Endothelial cell of umbilical vein (primary cell): ENCODE data around the gene WDR5. TPM values are rescaled to one million over a fixed set of nuclear protein-coding genes. Genes with fewer than 3 reads are reported as not detected.
A peak's percentile ranks its signal among the peaks of the same experiment; 100 is the strongest.

Experiments used
- BruUV-seq: library from RNA; stranded (reverse); fragments of 400-500 nt; replicated peaks from 2 replicates; lab custom pipeline; 2021; lab: Mats Ljungman, UMichigan
- CTCF ChIA-PET: fragments of 300-600, 350-600 bp; sonication (Branson Sonifier 250); formaldehyde crosslinking; loops from one replicate; lab custom pipeline; 2021; ENCODE audit warnings: antibody characterized with exemption, inconsistent platforms; lab: Charles Lee
- POLR2A ChIA-PET: fragments of 300-600, 350-600 bp; sonication (Branson Sonifier 250); formaldehyde crosslinking; loops from one replicate; lab custom pipeline; 2021; ENCODE audit warnings: antibody characterized with exemption, inconsistent platforms; lab: Charles Lee
- DNase-seq: peaks from one replicate; pipeline ENCODE4 v3.0.0-alpha.2; 2011; ENCODE audit warnings: low read depth, low spot score
- FAIRE-seq: peaks from 2 replicates; lab custom pipeline; 2011; peaks lifted over from hg19 to GRCh38; lab: Jason Lieb, UNC
- H2AFZ ChIP-seq: 2 replicates; pipeline ENCODE4 v1.6.0; 2012; ENCODE audit warnings: low read depth, low read length, control low read depth, inconsistent platforms
- H3K27ac ChIP-seq: 2 replicates; pipeline ENCODE4 v1.5.1; 2011; ENCODE audit warnings: low read depth, mild to moderate bottlenecking, control low read depth, low read length, moderate library complexity; ENCODE audit not compliant: insufficient read depth
- H3K27me3 ChIP-seq, 2 experiments: 2 replicates each; pipeline versions ENCODE4 v1.6.0 to v1.6.1; 2011; ENCODE audit warnings: low read length in 2 of 2, mixed read lengths in 1 of 2; ENCODE audit not compliant: control insufficient read depth in 2 of 2, insufficient read depth in 2 of 2
- H3K36me3 ChIP-seq, 2 experiments: 2 replicates in 1 of 2; 3 replicates in 1 of 2; pipeline ENCODE4 v1.5.1; 2011; ENCODE audit warnings: low read length in 2 of 2, mild to moderate bottlenecking in 1 of 2, moderate library complexity in 1 of 2; ENCODE audit not compliant: control insufficient read depth in 2 of 2, insufficient read depth in 2 of 2; ENCODE audit errors: extremely low read depth in 1 of 2
- H3K4me1 ChIP-seq: 3 replicates; pipeline ENCODE4 v1.5.1; 2011; ENCODE audit warnings: mild to moderate bottlenecking, low read length; ENCODE audit not compliant: control insufficient read depth, insufficient read depth; ENCODE audit errors: extremely low read depth
- H3K4me2 ChIP-seq: 2 replicates; pipeline ENCODE4 v1.6.1; 2011; ENCODE audit warnings: low read length, control low read depth, mixed read lengths; ENCODE audit not compliant: insufficient read depth
- H3K4me3 ChIP-seq, 3 experiments: fragments of 200-600 bp in 1 of 3; sonication (generic), shearing (Covaris generic) in 1 of 3; replicated peaks in 1 of 3; 2 replicates each; pipeline ENCODE4 v1.5.1; 2011 to 2016; ENCODE audit warnings: control low read depth in 3 of 3, low read length in 3 of 3, mild to moderate bottlenecking in 2 of 3, inconsistent platforms in 1 of 3, low read depth in 1 of 3, moderate library complexity in 1 of 3; ENCODE audit not compliant: insufficient read depth in 1 of 3
- H3K79me2 ChIP-seq: 2 replicates; pipeline ENCODE4 v1.6.0; 2012; ENCODE audit warnings: low read length, inconsistent platforms; ENCODE audit not compliant: control insufficient read depth, insufficient read depth
- H3K9ac ChIP-seq: replicated peaks from 2 replicates; pipeline ENCODE3; 2011; ENCODE audit warnings: low read length, control low read depth; ENCODE audit not compliant: insufficient read depth; ENCODE audit errors: extremely low read depth
- H3K9me1 ChIP-seq: replicated peaks from 3 replicates; pipeline ENCODE4 v1.6.0; 2011; ENCODE audit warnings: mild to moderate bottlenecking, low read length; ENCODE audit not compliant: control insufficient read depth, insufficient read depth; ENCODE audit errors: extremely low read depth
- H3K9me3 ChIP-seq: replicated peaks from 2 replicates; pipeline ENCODE4 v1.5.1; 2012; ENCODE audit warnings: low read length, inconsistent platforms; ENCODE audit not compliant: control insufficient read depth, insufficient read depth
- H4K20me1 ChIP-seq: replicated peaks from 2 replicates; pipeline ENCODE3; 2011; ENCODE audit warnings: mild to moderate bottlenecking, low read length; ENCODE audit not compliant: control insufficient read depth, insufficient read depth; ENCODE audit errors: extremely low read depth
- CTCF ChIP-seq, 2 donors: IDR thresholded peaks; 1 replicate in 1 of 2; 2 replicates in 1 of 2; pipeline ENCODE4 v1.5.1; 2011; ENCODE audit warnings: low read length in 2 of 2, mild to moderate bottlenecking in 2 of 2, moderate library complexity in 2 of 2, control low read depth in 1 of 2, inconsistent platforms in 1 of 2, low read depth in 1 of 2; ENCODE audit not compliant: insufficient read depth in 1 of 2; ENCODE audit errors: extremely low read depth in 1 of 2
- EZH2 ChIP-seq: IDR thresholded peaks from 2 replicates; pipeline ENCODE4 v1.6.1; 2012; ENCODE audit warnings: borderline replicate concordance, low read depth, mild to moderate bottlenecking, moderate library complexity, low read length, inconsistent platforms; ENCODE audit not compliant: severe bottlenecking
- FOS ChIP-seq: IDR thresholded peaks from 2 replicates; pipeline ENCODE4 v1.6.1; 2011; ENCODE audit warnings: mild to moderate bottlenecking, low read length, moderate library complexity, borderline replicate concordance; ENCODE audit not compliant: insufficient read depth
- GATA2 ChIP-seq: IDR thresholded peaks from 2 replicates; pipeline ENCODE4 v1.7.0; 2011; ENCODE audit warnings: low read depth, mild to moderate bottlenecking, moderate library complexity, mixed read lengths, low read length; ENCODE audit not compliant: insufficient read length, insufficient read depth
- JUN ChIP-seq: IDR thresholded peaks from 2 replicates; pipeline ENCODE4 v1.6.1; 2011; ENCODE audit warnings: borderline replicate concordance, low read depth; ENCODE audit not compliant: insufficient read length, insufficient read depth
- MAX ChIP-seq: IDR thresholded peaks from 2 replicates; pipeline ENCODE4 v1.6.1; 2011; ENCODE audit not compliant: insufficient read depth, insufficient read length
- MYC ChIP-seq: IDR thresholded peaks from one replicate; pipeline ENCODE4 v1.6.1; 2011; ENCODE audit warnings: mild to moderate bottlenecking, low read depth, low read length
- POLR2A ChIP-seq: IDR thresholded peaks from 2 replicates; pipeline ENCODE4 v1.6.1; 2012; ENCODE audit warnings: low read depth, mild to moderate bottlenecking, control low read depth, low read length
- POLR2AphosphoS5 ChIP-seq: IDR thresholded peaks from 2 replicates; pipeline ENCODE4 v1.6.1; 2012; ENCODE audit warnings: low read depth, mild to moderate bottlenecking, control low read depth, low read length, moderate library complexity; ENCODE audit not compliant: insufficient read depth
- dilution Hi-C: fragments of 300-500 bp; cut with MboI; formaldehyde crosslinking; loops from one replicate; pipeline ENCODE4 v1.15.0; 2019; ENCODE audit warnings: low sequenced_read_pairs; ENCODE audit not compliant: extremely low pct_ligation_motif_present
- intact Hi-C: fragments of 100-400 bp; cut with micrococcal nuclease; formaldehyde crosslinking; loops from one replicate; pipeline ENCODE4 v1.10.0; 2022
- polyA plus RNA-seq, 4 experiments: library from polyadenylated mRNA; depleted of rRNA in 3 of 4; stranded (reverse) in 3 of 4; unstranded in 1 of 4; fragments of >200 nt; gene quantifications; 2 replicates each; pipeline versions ENCODE4 v1.2.1 to v1.2.3, GENCODE V29; 2011 to 2012; ENCODE audit warnings: missing spikeins in 1 of 4
- total RNA-seq: library from RNA; stranded (reverse); gene quantifications from 2 replicates; pipeline ENCODE4 v1.2.3, GENCODE V29; 2021

Gene WDR5
- total and polyA plus RNA-seq, 2 donors (not counting 3 experiments of a cell fraction or from before 2014, with no cell fraction given) = 32.1 to 42.5 TPM

GRCh38 chr9:134204991-134205578 lies 69.2 kb downstream of the WDR5 start:
- Histone ChIP-seq H3K79me2 (no peaks in the 10 kb centered on the region), H3K4me1 (peaks cover 8% of the 10 kb centered on the region), H2AFZ (no peak overlapping the region), H3K27me3 (peaks cover 2 to 18% of the 10 kb centered on the region in 2 experiments), H3K4me2 (no peak overlapping the region), H3K9me1 (no peaks in the 10 kb centered on the region), H3K36me3 (no peaks in the 10 kb centered on the region), H3K27ac (no peak overlapping the region), H3K4me3 (no peak overlapping the region), H4K20me1 (no peaks in the 10 kb centered on the region), H3K9me3 (no peaks in the 10 kb centered on the region), H3K9ac (no peak overlapping the region)
- dilution Hi-C loops = no loop called here
- CTCF ChIA-PET = no interaction called here
- intact Hi-C loops = no loop called here
- FAIRE-seq = peak; percentile 28
- no peak for DNase-seq
- POLR2A ChIA-PET = no interaction called here
- no TSS peak for BruUV-seq
- TF ChIP-seq CTCF (IDR thresholded peaks at IDR 0.05; ENCODE audit: extremely low read depth in 1 of 2, insufficient read depth in 1 of 2, low read depth in 1 of 2, low read length in 2 of 2) (no peak), MYC (no peak), FOS (no peak), POLR2AphosphoS5 (no peak), MAX (no peak), JUN (no peak), EZH2 (no peak), POLR2A (no peak), GATA2 (no peak)
